Activated CD8-positive, alpha-beta memory T cell treated with anti-CD3 and anti-CD28 coated beads, Interleukin-2, amount 50 U/mL, for 4 hours (primary cell): ENCODE results near the gene GLRB.
"Not testable (repeated sequence)": the region's sequence is repeated elsewhere in the genome, so short reads cannot be mapped to it uniquely, and the experiment has no call there.

Experiments
- DNase-seq: peaks from one replicate; pipeline ENCODE4 v3.0.0-alpha.2; 2020

Gene GLRB

DNA sequence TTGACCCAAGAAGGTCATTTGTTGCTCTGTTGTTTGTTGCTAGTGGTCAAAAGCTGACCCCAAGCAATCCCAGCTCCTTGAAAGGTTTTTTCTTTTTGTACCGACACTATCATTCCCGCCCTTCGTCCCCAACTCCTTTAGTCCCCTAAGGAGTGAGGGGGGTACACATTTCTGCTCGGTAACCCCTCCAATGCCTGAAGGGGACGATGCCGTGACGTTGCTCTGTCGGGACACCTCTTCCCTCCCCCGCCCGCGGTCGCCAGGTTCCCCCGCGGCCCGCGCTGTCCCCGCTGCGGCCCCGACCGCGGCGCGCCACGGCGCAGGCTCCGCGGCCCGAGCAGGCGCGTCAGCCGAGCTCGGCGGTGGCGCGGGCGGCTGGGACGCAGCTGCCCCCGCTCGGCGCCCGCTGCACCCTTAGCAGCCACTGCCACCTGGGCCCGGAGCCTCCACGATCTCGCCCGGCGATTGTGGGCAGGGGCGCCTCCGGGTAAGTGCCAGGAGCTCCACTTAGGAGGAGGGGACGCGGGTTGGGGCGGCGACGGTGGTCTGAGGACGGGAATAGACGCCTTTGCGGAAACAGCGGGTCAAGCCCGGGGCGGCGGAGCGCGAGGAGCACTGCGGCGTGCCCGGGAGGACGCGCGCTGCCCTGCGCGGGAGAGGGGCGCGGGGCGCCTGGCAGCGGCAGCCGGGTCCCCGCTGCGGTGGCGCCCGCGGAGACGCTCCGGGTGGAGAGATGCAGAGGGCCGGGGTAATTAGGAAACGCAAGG is at the start of gene GLRB:
Gene GLRB (plus strand): TSS at position 340 of the 767 bp plus-strand sequence. CDS start 1,875 bp downstream, outside the sequence.
- no peak for DNase-seq

DNA sequence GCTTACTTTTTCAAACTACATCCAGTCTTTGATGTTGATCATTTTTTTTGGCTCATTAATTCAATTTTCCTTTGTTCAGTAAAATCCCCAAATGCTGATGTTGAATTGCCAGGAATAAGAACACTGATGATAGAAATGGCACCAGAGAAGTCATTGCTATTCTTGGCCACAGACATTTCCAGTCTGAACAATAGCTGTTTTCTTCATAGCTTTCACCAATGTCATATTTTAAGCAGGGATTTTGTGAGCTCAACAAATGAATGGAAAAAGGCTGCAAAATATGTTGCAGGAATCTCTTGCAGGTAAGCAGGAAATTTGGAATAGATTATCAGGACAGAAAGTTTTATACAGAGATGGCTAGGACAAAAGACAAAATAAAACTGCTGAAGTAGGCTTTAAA is 40.5 kb upstream of the GLRB start:
- no peak for DNase-seq

- no peak for DNase-seq
These were observed 35.5 kb upstream of the GLRB start for GRCh38 chr4:157040405-157040804.

GRCh38 chr4:157043131-157043530 is 32.8 kb upstream of the GLRB start:
- DNase-seq, result no peak

- no peak for DNase-seq
These were observed 30.3 kb upstream of the GLRB start for GRCh38 chr4:157045507-157046127.

DNA sequence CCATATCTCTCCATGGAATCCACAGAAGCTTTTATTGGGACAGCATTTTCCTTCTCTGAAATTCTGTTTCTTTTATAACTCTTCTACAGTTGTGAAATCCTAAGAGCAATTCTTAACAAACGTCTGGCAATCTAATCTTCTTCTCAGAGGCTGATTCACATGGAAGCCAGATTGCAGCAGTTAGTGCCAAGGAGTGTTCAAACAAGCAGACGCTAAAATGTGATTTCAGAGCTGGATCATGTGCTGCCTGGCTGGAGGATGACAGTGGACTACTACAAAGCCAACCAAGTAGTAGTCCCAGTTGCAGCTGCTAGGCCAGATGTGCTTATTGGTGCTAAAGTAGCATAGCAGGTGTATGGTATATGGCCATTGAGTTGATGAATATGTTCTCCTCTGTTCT is 27.7 kb upstream of the GLRB start:
- no peak for DNase-seq

DNA sequence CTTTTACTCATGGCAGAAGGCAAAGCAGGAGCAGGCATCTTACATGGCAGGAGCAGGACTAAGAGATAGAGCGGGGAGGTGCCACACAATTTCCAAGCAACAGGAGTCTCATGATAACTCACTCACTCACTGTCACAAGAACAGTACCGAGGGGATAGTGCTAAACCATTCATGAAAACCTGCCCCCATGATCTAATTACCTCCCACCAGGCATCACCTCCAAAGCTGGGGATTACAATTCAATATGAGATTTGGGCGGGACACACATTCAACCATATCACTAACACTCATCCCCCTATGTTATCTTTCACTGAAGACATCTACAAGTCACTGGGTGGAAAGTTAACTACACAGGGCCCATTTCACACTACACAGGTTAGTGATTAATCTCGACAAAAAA is 25.4 kb upstream of the GLRB start:
- DNase-seq, result no peak

- DNase-seq, result no peak
These were observed 23.4 kb upstream of the GLRB start for GRCh38 chr4:157052429-157053040.

GRCh38 chr4:157057218-157057617 is 18.7 kb upstream of the GLRB start:
- no peak for DNase-seq

DNA sequence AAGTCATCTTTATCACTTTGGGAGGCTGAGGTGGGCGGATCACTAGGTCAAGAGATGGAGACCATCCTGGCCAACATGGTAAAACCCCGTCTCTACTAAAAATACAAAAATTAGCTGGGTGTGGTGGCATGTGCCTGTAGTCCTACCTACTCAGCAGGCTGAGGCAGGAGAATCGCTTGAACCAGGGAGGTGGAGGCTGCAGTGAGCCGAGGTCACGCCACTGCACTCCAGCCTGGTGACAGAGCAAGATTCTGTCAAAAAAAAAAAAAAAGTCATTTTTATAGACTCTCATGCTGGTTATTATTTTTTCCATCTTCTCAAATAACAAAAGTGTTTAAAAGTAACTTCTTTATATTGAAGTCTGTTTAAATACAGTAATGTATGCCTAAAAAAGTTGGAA is 17.1 kb upstream of the GLRB start:
- DNase-seq, result not testable (repeated sequence)

DNA sequence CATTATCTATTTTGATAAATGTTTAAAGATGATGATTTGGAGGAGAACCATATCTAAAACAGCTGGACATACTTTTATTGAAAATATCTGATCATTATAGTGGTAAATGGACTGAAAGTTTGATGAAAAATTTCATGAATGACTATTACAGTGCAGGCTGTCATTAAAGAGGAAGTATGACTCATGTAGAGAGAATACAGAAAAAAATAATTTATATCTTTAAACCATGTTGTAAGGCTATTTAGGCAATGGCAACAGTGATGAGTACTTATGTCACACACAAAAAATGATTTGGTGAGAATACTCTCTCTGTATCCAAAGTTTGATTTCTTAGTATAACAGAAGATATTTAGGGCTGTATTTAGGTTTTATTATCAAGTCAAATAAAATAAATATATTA is 3.9 kb upstream of the GLRB start:
- DNase-seq, result no peak

DNA sequence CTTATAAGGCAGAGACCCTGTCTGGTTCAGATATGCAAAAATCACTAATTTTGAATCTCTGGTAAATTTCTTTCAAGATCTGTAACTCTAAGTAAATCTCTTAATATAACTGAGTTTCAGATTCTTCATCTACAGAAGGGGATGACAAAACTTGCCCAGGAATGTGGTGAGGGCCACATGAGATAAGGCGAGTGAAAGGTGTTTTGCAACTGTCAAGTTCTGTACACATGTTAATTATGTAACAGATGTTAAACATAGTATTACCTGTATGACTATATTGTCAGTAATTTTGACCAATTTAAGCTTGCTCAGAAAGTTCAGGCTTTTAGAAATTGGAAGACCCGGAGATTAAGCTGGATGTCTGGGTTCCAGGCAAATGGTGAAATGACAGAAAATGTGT is 549 bp upstream of the GLRB start:
- DNase-seq, result no peak

- DNase-seq, result no peak
These were observed 613 bp downstream of the GLRB start for GRCh38 chr4:157076578-157076947.

DNA sequence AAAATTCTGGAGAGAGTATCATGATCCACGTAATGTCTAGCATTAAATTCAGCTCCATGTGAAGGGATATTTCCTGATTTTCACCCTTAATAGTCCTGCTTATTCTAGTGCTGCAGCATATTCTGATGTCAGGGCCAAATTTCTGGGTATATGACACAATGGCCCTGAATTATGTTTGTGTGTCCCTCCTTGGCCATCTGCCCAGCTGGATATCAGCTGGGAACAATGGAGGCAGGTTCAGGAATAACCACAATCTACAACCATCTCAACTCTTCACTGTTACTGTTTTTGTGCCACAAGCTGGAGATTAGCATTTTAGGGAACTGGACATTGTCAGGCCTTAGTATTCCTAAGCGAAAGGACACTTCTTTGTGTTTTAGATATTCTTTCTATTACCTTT is 3.5 kb downstream of the GLRB start:
- DNase-seq, result no peak

DNA sequence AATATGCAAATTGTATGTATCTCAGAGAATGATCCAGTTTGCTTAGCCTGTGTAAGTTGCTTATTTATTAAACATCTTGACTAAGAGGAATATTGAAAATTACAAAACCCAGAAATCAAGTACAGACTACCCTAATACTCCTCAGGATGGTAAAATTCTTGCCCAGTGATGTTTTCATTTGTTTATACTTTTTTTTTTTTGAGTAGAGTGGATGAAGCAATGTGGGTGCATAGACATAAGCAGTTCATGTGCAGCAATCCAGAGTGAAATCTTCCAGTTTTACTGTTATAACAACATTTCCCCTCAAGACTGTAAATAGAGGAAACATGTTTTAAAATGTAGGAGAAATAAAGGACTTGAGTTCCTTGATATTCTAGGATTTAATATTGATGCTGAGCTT is 4.7 kb downstream of the GLRB start:
- DNase-seq, result no peak

DNA sequence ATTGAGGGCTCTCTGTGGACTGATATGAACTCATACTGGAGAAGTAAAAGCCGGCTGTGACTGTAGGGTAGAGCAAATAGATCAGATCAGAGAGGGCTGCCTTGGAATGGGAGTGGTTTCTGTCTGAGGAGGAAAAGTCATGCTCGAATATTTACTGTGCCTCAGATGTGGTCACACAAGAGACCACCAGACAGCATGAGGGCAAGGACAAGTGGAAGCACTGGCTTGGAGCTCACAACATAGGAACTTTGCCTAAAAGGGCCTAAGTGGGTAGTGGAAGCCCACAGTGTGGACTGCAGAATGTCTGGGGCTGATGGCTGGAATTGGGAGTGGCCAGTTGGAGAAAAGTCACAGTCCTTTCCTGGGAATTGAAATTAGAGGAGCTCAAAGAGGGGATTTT is 19.8 kb downstream of the GLRB start:
- no peak for DNase-seq

GRCh38 chr4:157096439-157096838 is 20.5 kb downstream of the GLRB start:
- no peak for DNase-seq

DNA sequence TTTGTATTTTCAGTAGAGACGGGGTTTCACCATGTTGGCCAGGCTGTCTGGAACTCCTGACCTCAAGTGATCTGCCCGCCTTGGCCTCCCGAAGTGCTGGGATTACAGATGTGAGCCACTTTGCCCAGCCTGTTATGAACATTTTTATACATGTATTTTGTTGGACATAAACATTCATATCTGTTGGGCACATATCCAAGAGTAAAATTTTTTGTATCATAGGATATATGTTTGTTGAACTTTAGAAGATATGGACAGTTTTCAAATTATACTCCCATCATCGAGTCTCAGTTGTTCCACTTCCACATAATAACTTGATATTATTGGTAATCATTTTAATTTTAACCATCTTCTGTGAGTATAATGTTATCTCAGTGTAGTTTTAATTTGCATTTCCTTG is 23.6 kb downstream of the GLRB start:
- DNase-seq, result no peak

GRCh38 chr4:157104541-157104940 is 28.6 kb downstream of the GLRB start:
- no peak for DNase-seq

DNA sequence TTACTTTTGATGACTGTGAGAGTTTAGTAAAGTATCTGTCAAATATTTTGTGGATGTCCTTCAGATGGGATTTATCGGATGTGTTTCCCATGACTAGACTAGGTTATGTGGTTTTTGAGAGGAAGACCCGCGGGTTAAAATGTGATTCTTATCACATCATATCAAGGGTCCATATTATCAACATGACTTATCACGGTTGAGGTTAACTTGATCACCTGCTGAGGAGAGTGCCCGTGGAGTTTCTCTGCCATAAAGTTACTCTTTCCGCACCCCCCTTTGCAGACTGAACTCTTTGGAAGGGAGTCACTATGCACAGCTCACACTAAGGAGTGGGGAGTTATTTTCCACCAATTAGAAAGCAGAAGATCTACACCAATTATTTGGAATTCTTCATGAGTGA is 38.7 kb downstream of the GLRB start:
- no peak for DNase-seq

GRCh38 chr4:157115613-157116335 is 39.8 kb downstream of the GLRB start:
- no peak for DNase-seq

DNA sequence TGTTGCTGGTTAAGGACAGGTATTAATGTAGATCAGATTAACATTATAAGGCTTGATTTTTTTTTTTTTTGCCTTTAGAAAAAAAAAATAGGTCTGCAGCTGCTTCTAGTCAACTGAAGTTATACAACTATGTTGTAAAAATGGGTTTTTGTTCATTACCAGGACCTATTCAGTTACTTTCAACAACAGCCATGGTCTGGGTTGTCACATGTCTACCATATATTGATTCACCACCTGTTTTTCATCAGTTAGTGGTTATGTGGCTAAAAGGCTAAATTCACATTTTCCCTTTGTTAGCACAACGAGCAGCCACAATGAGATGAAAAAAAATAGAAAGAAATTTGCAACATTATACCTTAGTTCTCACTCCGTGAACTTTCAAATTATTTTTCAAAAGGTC is 45.5 kb downstream of the GLRB start:
- no peak for DNase-seq

GRCh38 chr4:157127571-157127970 is 51.6 kb downstream of the GLRB start:
- no peak for DNase-seq

- no peak for DNase-seq
These were observed 52.4 kb downstream of the GLRB start for GRCh38 chr4:157128395-157128794.
